HL-60 (cell line): ENCODE measurements around the gene SLC41A3.

Source experiments
- DNase-seq, 2 experiments: peaks; one replicate each; pipeline ENCODE4 v3.0.0-alpha.2; 2010 to 2020; ENCODE audit warnings: low read depth in 1 of 2, low spot score in 1 of 2
- H3K27ac ChIP-seq: fragments of 250-450 bp; sonication (Bioruptor Pico); replicated peaks from 2 replicates; pipeline ENCODE4 v1.5.1; 2020; ENCODE audit warnings: mild to moderate bottlenecking, moderate library complexity
- H3K27me3 ChIP-seq: fragments of 250-450 bp; sonication (Bioruptor Pico); 2 replicates; pipeline ENCODE4 v1.5.1; 2021; ENCODE audit warnings: mild to moderate bottlenecking, moderate library complexity; ENCODE audit not compliant: insufficient read depth, poor library complexity, severe bottlenecking
- H3K4me3 ChIP-seq: replicated peaks from 2 replicates; pipeline ENCODE4 v1.5.1; 2011; ENCODE audit warnings: mild to moderate bottlenecking, control low read depth, low read length; ENCODE audit not compliant: insufficient read depth
- GABPA ChIP-seq: IDR thresholded peaks from 2 replicates; pipeline ENCODE4 v1.6.1; 2012; ENCODE audit warnings: low read depth
- POLR2AphosphoS5 ChIP-seq: IDR thresholded peaks from 2 replicates; pipeline ENCODE4 v1.6.1; 2012; ENCODE audit warnings: low read depth
- SPI1 ChIP-seq: IDR thresholded peaks from 2 replicates; pipeline ENCODE4 v1.6.1; 2012; ENCODE audit warnings: low read depth, mild to moderate bottlenecking, borderline replicate concordance
- TF ChIP-seq, protein P1 (sequence below): IDR thresholded peaks from 2 replicates; pipeline ENCODE4 v1.6.1; 2012; ENCODE audit warnings: low read depth; ENCODE audit not compliant: insufficient replicate concordance
- TF ChIP-seq, protein P2 (sequence below): IDR thresholded peaks from one replicate; pipeline ENCODE4 v1.5.1; 2011; ENCODE audit warnings: low read length, control low read depth, inconsistent platforms; ENCODE audit not compliant: insufficient read depth

Gene SLC41A3

DNA sequence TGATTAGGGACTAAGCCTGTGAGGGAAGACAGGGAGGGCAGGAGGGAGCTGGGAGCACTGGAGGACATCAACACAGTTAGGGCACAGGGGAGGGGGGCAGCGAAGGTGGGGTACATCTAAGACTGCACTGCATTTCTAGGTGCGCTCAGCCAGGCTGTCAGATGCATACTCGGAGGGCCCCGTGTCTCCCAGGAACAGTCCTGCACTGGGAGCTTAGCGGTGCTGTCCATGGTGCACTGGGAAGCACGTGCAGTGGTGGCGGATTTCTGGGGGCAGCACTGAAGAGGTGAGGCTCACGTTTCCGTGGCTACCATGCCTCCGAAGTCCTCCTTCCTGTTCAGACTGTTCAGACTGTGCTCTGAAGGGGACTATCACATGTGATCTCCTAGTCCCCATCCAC lies 60.5 kb downstream of the SLC41A3 start:
- no peak for DNase-seq
- Histone ChIP-seq H3K27me3 (no peaks in the 10 kb centered on the region), H3K4me3 (no peak overlapping the region), H3K27ac (no peak overlapping the region)
- TF ChIP-seq GABPA: no peak
- TF ChIP-seq, protein P1, sequence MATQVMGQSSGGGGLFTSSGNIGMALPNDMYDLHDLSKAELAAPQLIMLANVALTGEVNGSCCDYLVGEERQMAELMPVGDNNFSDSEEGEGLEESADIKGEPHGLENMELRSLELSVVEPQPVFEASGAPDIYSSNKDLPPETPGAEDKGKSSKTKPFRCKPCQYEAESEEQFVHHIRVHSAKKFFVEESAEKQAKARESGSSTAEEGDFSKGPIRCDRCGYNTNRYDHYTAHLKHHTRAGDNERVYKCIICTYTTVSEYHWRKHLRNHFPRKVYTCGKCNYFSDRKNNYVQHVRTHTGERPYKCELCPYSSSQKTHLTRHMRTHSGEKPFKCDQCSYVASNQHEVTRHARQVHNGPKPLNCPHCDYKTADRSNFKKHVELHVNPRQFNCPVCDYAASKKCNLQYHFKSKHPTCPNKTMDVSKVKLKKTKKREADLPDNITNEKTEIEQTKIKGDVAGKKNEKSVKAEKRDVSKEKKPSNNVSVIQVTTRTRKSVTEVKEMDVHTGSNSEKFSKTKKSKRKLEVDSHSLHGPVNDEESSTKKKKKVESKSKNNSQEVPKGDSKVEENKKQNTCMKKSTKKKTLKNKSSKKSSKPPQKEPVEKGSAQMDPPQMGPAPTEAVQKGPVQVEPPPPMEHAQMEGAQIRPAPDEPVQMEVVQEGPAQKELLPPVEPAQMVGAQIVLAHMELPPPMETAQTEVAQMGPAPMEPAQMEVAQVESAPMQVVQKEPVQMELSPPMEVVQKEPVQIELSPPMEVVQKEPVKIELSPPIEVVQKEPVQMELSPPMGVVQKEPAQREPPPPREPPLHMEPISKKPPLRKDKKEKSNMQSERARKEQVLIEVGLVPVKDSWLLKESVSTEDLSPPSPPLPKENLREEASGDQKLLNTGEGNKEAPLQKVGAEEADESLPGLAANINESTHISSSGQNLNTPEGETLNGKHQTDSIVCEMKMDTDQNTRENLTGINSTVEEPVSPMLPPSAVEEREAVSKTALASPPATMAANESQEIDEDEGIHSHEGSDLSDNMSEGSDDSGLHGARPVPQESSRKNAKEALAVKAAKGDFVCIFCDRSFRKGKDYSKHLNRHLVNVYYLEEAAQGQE: peak; percentile 73

DNA sequence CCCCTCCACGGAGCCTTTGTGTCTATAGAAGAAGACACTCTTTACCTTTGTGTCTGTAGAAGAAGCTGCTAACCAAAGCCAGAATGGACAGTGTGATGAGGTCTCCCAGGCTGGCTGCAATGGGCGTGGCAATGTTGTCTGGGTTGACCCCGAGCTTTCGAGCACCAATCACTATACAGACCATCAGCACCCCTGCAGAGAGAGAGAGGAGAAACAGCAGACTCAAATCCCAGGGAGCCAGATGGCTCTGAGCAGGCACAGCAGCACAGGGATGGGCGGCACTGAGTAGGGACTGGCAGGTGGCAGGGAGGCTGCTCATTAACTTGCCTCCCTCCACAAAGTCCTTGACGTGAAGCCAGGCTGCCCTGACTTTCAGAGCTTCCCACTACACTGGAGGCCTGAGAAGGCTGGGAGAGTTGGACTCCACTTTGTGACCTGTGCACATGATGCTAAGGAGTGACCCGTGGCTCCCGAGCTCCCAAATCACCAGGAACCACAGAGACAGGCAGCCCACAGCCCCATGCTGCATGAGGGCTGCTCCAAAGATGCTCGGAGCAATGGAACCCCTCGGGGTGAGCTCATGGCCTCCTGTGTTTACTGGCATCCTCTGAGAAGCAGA lies 61.1 kb downstream of the SLC41A3 start:
- TF ChIP-seq POLR2AphosphoS5 (no peak), SPI1 (no peak), GABPA (no peak)
- TF ChIP-seq, protein P2, sequence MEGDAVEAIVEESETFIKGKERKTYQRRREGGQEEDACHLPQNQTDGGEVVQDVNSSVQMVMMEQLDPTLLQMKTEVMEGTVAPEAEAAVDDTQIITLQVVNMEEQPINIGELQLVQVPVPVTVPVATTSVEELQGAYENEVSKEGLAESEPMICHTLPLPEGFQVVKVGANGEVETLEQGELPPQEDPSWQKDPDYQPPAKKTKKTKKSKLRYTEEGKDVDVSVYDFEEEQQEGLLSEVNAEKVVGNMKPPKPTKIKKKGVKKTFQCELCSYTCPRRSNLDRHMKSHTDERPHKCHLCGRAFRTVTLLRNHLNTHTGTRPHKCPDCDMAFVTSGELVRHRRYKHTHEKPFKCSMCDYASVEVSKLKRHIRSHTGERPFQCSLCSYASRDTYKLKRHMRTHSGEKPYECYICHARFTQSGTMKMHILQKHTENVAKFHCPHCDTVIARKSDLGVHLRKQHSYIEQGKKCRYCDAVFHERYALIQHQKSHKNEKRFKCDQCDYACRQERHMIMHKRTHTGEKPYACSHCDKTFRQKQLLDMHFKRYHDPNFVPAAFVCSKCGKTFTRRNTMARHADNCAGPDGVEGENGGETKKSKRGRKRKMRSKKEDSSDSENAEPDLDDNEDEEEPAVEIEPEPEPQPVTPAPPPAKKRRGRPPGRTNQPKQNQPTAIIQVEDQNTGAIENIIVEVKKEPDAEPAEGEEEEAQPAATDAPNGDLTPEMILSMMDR: no peak
- TF ChIP-seq, protein P1: no peak

DNA sequence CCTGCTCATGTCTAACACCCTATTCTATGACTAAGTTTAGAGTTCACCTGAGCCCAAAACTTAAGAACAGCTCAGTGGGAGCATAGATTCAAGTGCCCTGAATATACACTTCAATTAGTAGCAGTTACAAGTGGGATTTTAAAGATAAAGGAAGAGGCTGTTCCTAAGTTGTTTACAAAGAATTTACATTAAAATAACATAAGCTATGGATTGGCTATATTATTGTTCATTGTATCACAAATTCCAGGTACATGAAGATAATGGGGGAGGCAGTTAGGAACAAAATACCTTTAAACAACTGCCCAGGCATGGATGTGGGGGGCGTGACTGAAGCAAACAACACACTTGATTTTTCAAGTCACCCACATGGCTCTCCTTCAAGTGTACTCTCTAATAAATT lies 62.2 kb downstream of the SLC41A3 start:
- TF ChIP-seq SPI1: no peak
- TF ChIP-seq, protein P2: no peak
- TF ChIP-seq POLR2AphosphoS5: no peak
- no peak for TF ChIP-seq GABPA
- TF ChIP-seq, protein P1: no peak
- Histone ChIP-seq H3K4me3 (no peak overlapping the region), H3K27ac (no peak overlapping the region), H3K27me3 (no peaks in the 10 kb centered on the region)
- no peak for DNase-seq

More for the DNA sequence above, 61.1 kb downstream of the SLC41A3 start:
- Histone ChIP-seq H3K4me3 (no peak overlapping the region), H3K27me3 (no peaks in the 10 kb centered on the region), H3K27ac (no peak overlapping the region)
- no peak for DNase-seq
